HCEC 1CT (cell line): ENCODE data around the gene AQP5.
A peak's percentile ranks its signal among the peaks of the same experiment; 100 is the strongest.

ENCODE experiments used
- DNase-seq: peaks from one replicate; pipeline ENCODE4 v3.0.0-alpha.2; 2017

Gene AQP5

GRCh38 chr12:49961111-49961922 lies at the start of gene AQP5:
Gene AQP5, plus strand, starts transcription at chr12:49961872. Its CDS starts 146 bp downstream, at chr12:49962018.
- no peak for DNase-seq

GRCh38 chr12:49912345-49913255 lies 49.1 kb upstream of the AQP5 start:
- no peak for DNase-seq

DNA sequence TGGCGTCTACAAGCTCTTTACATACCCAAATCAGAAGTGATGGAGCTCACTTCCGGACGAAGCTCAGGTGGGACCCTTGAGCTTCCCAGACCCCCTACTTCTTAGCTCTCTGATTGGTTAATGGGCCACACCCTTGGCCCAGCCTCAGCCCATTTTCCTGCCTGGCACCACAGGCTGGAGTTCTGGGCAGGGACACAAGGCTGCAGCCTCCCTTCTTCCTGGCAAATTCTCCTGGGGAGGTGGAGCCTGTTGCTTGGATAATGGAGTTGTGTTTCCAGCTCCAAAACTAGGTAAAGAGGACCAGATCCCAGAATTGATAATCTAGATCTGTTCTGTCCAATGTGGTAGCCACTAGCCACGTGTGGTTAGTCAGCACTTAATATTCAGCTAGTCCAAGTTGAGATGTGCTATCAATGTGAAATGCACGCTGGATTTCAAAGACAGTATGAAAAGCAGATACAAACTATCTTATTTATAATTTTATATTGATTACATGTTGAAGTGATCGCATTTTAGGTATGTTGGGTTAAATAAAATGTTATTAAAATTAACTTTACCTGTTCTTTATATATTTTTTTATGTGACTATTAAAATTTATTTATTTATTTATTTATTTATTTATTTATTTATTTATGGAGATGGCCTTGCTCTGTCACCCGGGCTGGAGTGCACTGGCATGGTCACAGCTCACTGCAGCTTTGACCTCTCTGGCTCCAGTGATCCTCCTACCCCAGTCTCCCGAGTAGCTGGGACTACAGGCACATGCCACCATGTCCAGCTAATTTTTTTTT lies 45.3 kb upstream of the AQP5 start:
- no peak for DNase-seq

GRCh38 chr12:49917166-49917787 lies 44.4 kb upstream of the AQP5 start:
- DNase-seq: no peak

GRCh38 chr12:49917788-49918173 lies 43.9 kb upstream of the AQP5 start:
- no peak for DNase-seq

GRCh38 chr12:49920241-49920914 lies 41.3 kb upstream of the AQP5 start:
- DNase-seq: peak; percentile 68

DNA sequence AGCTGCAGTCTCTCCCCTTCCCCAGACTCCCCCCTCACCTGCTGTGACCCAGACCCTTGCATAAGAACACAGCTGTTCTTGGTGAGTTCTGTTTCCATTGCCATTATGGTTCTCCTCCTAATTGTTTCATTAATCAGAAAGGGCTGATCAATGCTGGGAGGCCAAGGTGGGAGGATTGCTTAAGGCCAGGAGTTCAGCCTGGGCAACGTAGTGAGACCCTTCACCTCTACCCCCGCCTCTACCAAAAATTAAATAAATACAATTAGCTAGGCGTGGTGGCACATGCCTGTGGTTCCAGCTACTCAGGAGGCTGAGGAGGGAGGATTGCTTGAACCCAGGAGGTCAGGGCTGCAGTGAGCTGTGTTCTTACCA lies 40.8 kb upstream of the AQP5 start:
- DNase-seq: no peak

GRCh38 chr12:49921299-49921698 lies 40.4 kb upstream of the AQP5 start:
- DNase-seq: no peak

- no peak for DNase-seq
These were observed 39.7 kb upstream of the AQP5 start for GRCh38 chr12:49921936-49922335.

- no peak for DNase-seq
These were observed 39.2 kb upstream of the AQP5 start for GRCh38 chr12:49922349-49923034.

- no peak for DNase-seq
These were observed 38.5 kb upstream of the AQP5 start for GRCh38 chr12:49923035-49923644.

- no peak for DNase-seq
These were observed 37.7 kb upstream of the AQP5 start for GRCh38 chr12:49923880-49924556.

DNA sequence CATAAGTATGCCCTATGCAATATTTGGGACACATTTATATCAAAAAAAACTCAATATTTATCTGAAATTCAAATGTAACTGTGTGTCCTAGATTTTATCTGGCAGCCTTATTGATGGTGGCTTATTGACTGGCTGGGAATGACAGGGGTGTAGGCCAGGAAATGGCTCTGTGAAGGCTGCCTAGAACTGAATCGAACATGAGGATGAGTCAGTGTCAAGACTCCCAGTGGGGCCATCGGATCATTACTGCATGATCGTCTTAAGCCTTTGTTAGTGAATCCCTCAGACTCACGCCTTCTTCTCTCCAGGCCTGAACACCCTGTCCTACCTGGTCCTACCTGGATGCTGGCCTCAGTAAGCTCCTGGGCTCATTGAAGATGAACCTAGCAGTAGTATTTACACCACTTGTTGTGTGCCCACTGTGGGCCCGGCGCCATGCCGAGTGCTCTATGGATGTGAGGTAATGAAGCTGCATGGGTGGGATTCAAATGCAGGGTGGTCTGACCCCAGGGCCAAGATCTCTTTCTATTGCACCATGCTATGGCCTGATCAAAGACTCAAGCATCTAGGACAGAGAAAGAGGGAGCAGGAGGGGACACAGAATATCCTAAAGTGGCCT lies 36.9 kb upstream of the AQP5 start:
- DNase-seq: no peak

DNA sequence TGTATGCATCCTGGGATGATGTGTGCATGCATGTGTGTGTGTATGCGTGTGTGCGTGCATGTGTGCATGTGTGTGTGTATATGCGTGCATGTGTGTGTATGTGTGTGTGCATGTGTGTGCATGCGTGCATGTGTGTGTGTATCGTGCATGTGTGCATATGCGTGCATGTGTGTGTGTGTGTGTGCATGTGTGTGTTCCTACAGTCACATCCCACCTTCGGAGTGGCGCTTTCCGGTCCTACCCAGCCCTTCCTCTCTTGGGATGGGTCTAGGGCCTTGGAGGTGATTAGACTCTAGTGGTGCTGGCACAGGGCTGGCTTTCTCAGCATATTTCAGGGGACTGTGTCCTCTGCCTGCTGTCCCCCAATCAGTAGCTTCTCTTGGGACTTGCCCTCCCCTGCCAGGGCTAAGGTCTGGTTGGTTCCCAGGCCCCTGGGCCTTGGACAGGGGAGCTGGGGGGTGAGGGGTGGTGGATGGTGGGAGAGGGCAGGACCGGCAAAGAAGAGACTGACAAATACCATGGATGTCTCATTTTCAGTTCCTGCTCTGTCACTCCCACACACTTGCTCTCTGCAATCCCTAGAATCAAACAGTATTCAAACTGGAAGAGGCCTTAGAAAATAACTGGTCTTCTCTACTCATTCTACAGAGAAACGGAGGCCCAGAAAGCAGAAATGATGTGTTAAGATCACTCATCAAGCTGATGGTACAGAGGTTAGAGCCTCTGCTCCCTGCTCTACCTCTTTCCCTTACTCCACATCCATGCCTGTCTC lies 36.1 kb upstream of the AQP5 start:
- no peak for DNase-seq

GRCh38 chr12:49928471-49928870 lies 33.2 kb upstream of the AQP5 start:
- no peak for DNase-seq

- DNase-seq: no peak
These were observed 32.1 kb upstream of the AQP5 start for GRCh38 chr12:49929581-49929980.

DNA sequence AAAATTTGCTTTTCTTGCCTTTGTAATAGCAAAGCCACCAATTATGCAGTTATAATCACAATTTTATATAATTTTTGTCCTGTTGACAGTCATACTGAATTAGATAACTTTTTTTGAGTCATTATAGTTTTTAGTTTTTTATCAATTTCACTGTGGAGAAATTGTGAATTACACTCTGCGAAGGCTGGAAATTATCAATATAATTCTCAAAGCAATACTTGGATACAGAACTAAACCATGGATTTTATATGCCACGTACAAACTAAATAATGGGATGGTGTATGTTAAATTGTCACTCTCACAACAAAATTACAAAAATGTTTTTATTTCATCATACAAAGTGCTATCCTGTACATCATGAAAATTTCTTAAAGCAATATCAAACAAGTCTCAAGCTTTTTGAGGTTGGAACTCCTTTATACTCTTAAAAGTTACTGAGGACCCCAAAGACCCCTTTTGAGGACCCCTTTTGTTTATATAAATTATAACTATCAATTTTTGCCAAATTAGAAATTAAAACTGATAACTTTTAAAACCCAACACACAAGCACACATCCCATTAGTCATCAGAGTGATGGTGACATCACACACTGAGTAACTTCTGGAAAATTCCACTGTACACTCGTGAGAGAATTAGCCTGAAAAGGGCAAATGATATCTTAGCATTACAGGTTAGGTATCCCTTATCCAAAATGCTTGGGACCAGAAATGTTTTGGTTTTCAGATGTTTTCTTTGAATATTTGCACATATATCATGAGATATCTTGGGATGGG lies 31.0 kb upstream of the AQP5 start:
- peak; percentile 56 for DNase-seq

DNA sequence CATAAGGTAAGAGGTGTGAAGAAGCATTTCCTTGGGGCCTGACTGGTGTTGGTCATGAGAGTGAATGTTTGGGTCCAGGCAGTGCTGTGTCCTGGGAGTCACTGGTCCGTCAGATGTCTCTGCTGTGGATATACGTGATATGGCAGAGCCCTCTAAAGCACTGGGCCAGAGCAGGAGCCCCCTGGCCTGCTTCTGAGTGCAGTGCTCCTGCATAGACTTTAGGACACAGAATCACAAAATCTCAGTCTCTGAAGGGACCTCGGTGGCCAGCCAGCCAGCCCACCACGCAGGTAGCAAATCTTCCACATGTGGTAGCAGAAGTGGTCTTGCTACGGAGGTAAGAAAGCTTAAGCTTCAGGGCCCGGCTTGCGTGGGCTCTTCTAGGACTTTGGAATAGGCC lies 29.6 kb upstream of the AQP5 start:
- DNase-seq: no peak
